DOHH2 (cell line): Measurements from ENCODE around the gene GATAD2A.

ENCODE experiments used
- H3F3A ChIP-seq: fragments of 200-600 bp; sonication (generic), shearing (Covaris generic); 2 replicates; pipeline ENCODE4 v1.6.0; 2016; ENCODE audit warnings: antibody characterized with exemption, mild to moderate bottlenecking; ENCODE audit not compliant: control insufficient read depth, insufficient read depth
- H3K27ac ChIP-seq: fragments of 200-600 bp; sonication (generic); 2 replicates; pipeline ENCODE4 v1.5.1; 2014; ENCODE audit warnings: low read depth, mild to moderate bottlenecking, low read length, moderate library complexity
- H3K27me3 ChIP-seq: fragments of 200-600 bp; sonication (generic); 2 replicates; pipeline ENCODE4 v1.6.1; 2014; ENCODE audit warnings: mild to moderate bottlenecking, low read length, mixed read lengths; ENCODE audit not compliant: control insufficient read depth
- H3K36me3 ChIP-seq: fragments of 200-600 bp; sonication (generic); 2 replicates; pipeline ENCODE4 v1.6.1; 2014; ENCODE audit warnings: mild to moderate bottlenecking, low read length, moderate library complexity, mixed read lengths; ENCODE audit not compliant: control insufficient read depth
- H3K4me1 ChIP-seq: fragments of 200-600 bp; sonication (generic); 2 replicates; pipeline ENCODE4 v1.6.1; 2014; ENCODE audit warnings: mild to moderate bottlenecking, low read length, mixed read lengths; ENCODE audit not compliant: control insufficient read depth
- H3K4me2 ChIP-seq: fragments of 200-600 bp; sonication (generic); 2 replicates; pipeline ENCODE4 v1.6.0; 2014; ENCODE audit warnings: mild to moderate bottlenecking, low read length, moderate library complexity
- H3K4me3 ChIP-seq: fragments of 200-600 bp; sonication (generic); 2 replicates; pipeline ENCODE4 v1.5.1; 2014; ENCODE audit warnings: mild to moderate bottlenecking, low read length, mixed read lengths
- H3K79me2 ChIP-seq: fragments of 200-600 bp; sonication (generic); 2 replicates; pipeline ENCODE4 v1.6.1; 2014; ENCODE audit warnings: mild to moderate bottlenecking, low read length, mixed read lengths; ENCODE audit not compliant: control insufficient read depth
- H3K9me2 ChIP-seq: fragments of 200-600 bp; sonication (generic); replicated peaks from 2 replicates; pipeline ENCODE4 v1.6.1; 2014; ENCODE audit warnings: mild to moderate bottlenecking, low read length, mixed read lengths; ENCODE audit not compliant: control insufficient read depth
- H3K9me3 ChIP-seq: fragments of 200-600 bp; sonication (generic); 2 replicates; pipeline ENCODE4 v1.6.1; 2014; ENCODE audit warnings: antibody characterized with exemption, low read length, mixed read lengths; ENCODE audit not compliant: control insufficient read depth, insufficient read depth
- H4K20me1 ChIP-seq: fragments of 200-600 bp; sonication (generic); 2 replicates; pipeline ENCODE4 v1.6.0; 2014; ENCODE audit warnings: low read depth, mild to moderate bottlenecking, antibody characterized with exemption, low read length, moderate library complexity; ENCODE audit not compliant: control insufficient read depth, insufficient read depth
- CTCF ChIP-seq: fragments of 200-600 bp; sonication (generic); IDR thresholded peaks from one replicate; pipeline ENCODE4 v1.5.1; 2014; ENCODE audit warnings: antibody characterized with exemption, mild to moderate bottlenecking, low read depth, low read length; ENCODE audit not compliant: poor library complexity, severe bottlenecking
- EZH2phosphoT487 ChIP-seq: fragments of 200-600 bp; sonication (generic); IDR thresholded peaks from 2 replicates; pipeline ENCODE4 v1.6.1; 2017; ENCODE audit warnings: borderline replicate concordance, mild to moderate bottlenecking, antibody characterized with exemption, low read length, moderate library complexity, mixed read lengths

GATAD2A gene

GRCh38 chr19:19399733-19400433, 5.6 kb upstream of the GATAD2A start:
- Histone ChIP-seq H3K9me2 (no peaks in the 10 kb centered on the region), H3K4me1 (peaks cover 15% of the 10 kb centered on the region), H3K4me2 (no peak overlapping the region), H4K20me1 (0 out of 2 replicates have a peak, but pooled peaks cover 2% of the 10 kb centered on the region), H3K79me2 (peaks cover 94% of the 10 kb centered on the region), H3K9me3 (no peaks in the 10 kb centered on the region), H3K27me3 (no peaks in the 10 kb centered on the region), H3F3A (peaks cover 11% of the 10 kb centered on the region), H3K4me3 (no peak overlapping the region), H3K36me3 (peaks cover 3% of the 10 kb centered on the region; the same call in 1 of the 2 replicates), H3K27ac (no peak overlapping the region)
- TF ChIP-seq EZH2phosphoT487, result no peak
- TF ChIP-seq CTCF, result no peak

- Histone ChIP-seq H3K27me3 (no peaks in the 10 kb centered on the region), H3K79me2 (peaks cover 90% of the 10 kb centered on the region), H3K27ac (no peak overlapping the region), H3K36me3 (peaks cover 16% of the 10 kb centered on the region), H4K20me1 (peaks cover 17% of the 10 kb centered on the region), H3K4me1 (peaks cover 30% of the 10 kb centered on the region), H3K9me3 (no peaks in the 10 kb centered on the region), H3K4me2 (no peak overlapping the region), H3F3A (peaks cover 12% of the 10 kb centered on the region), H3K9me2 (no peaks in the 10 kb centered on the region), H3K4me3 (no peak overlapping the region)
- no peak for TF ChIP-seq CTCF
- no peak for TF ChIP-seq EZH2phosphoT487
These were observed 2.7 kb upstream of the GATAD2A start for GRCh38 chr19:19402656-19403372.

- peaks cover 20% of the 10 kb centered on the region for H4K20me1 ChIP-seq
- H3K4me2 ChIP-seq, result no peak overlapping the region
- H3F3A ChIP-seq, result peaks cover 12% of the 10 kb centered on the region
- no peak overlapping the region for H3K4me3 ChIP-seq
- H3K9me2 ChIP-seq, result no peaks in the 10 kb centered on the region
- peaks cover 36% of the 10 kb centered on the region for H3K4me1 ChIP-seq
- H3K27me3 ChIP-seq, result no peaks in the 10 kb centered on the region
- H3K79me2 ChIP-seq, result peaks cover 90% of the 10 kb centered on the region
- peaks cover 17% of the 10 kb centered on the region for H3K36me3 ChIP-seq
- no peak overlapping the region for H3K27ac ChIP-seq
- TF ChIP-seq CTCF, result no peak
- TF ChIP-seq EZH2phosphoT487, result no peak
- H3K9me3 ChIP-seq, result no peaks in the 10 kb centered on the region
These were observed 2.0 kb upstream of the GATAD2A start for GRCh38 chr19:19403373-19403901.
